Caco-2 (cell line): ENCODE data around the gene ITGA2B. TPM values are rescaled to one million over a fixed set of nuclear protein-coding genes. Genes with fewer than 3 reads are reported as not detected.

ENCODE experiments used
- BruUV-seq: library from RNA; stranded (reverse); fragments of 400-500 nt; replicated peaks from 2 replicates; lab custom pipeline; 2021; lab: Mats Ljungman, UMichigan
- CTCF ChIA-PET: fragments of 300-600 bp; sonication (Branson Sonifier 250); formaldehyde crosslinking; loops from one replicate; lab custom pipeline; 2022; ENCODE audit warnings: antibody characterized with exemption; lab: Charles Lee
- POLR2A ChIA-PET: fragments of 300-600 bp; sonication (Branson Sonifier 250); formaldehyde crosslinking; loops from one replicate; lab custom pipeline; 2022; ENCODE audit warnings: antibody characterized with exemption; lab: Charles Lee
- DNase-seq, 2 experiments: peaks; one replicate each; pipeline versions ENCODE4 v3.0.0 to v3.0.0-alpha.2; 2020 to 2022
- H3K27me3 ChIP-seq: replicated peaks from 2 replicates; pipeline ENCODE4 v1.6.0; 2011; ENCODE audit warnings: low read length; ENCODE audit not compliant: control insufficient read depth, insufficient read depth
- H3K36me3 ChIP-seq: 2 replicates; pipeline ENCODE4 v1.5.1; 2011; ENCODE audit warnings: low read length; ENCODE audit not compliant: control insufficient read depth, insufficient read depth
- H3K4me1 ChIP-seq: fragments of 250-450 bp; sonication (Bioruptor Pico); 2 replicates; pipeline ENCODE4 v1.5.1; 2020; ENCODE audit warnings: mild to moderate bottlenecking
- H3K4me3 ChIP-seq: 2 replicates; pipeline ENCODE4 v1.5.1; 2011; ENCODE audit warnings: low read depth, mild to moderate bottlenecking, control low read depth, low read length
- H3K9me3 ChIP-seq: fragments of 250-450 bp; sonication (Bioruptor Pico); 2 replicates; pipeline ENCODE4 v1.5.1; 2020; ENCODE audit warnings: mild to moderate bottlenecking, moderate library complexity
- H3K27ac Mint-ChIP-seq: one replicate; pipeline ENCODE4 v1.8.0; 2022; ENCODE audit warnings: mixed read lengths; ENCODE audit not compliant: unreplicated experiment
- H3K27me3 Mint-ChIP-seq: one replicate; pipeline ENCODE4 v1.8.0; 2022; ENCODE audit warnings: mixed read lengths; ENCODE audit not compliant: insufficient read depth, unreplicated experiment
- H3K36me3 Mint-ChIP-seq: one replicate; pipeline ENCODE4 v1.8.0; 2022; ENCODE audit warnings: mild to moderate bottlenecking, mixed read lengths; ENCODE audit not compliant: insufficient read depth, unreplicated experiment
- H3K4me1 Mint-ChIP-seq: one replicate; pipeline ENCODE4 v1.8.0; 2022; ENCODE audit warnings: low read depth, mixed read lengths; ENCODE audit not compliant: unreplicated experiment
- H3K4me3 Mint-ChIP-seq: one replicate; pipeline ENCODE4 v1.8.0; 2022; ENCODE audit warnings: mild to moderate bottlenecking, moderate library complexity, mixed read lengths; ENCODE audit not compliant: unreplicated experiment
- H3K9me3 Mint-ChIP-seq: one replicate; pipeline ENCODE4 v1.8.0; 2022; ENCODE audit warnings: mixed read lengths; ENCODE audit not compliant: unreplicated experiment
- CTCF ChIP-seq, 2 experiments: fragments of 200-600 bp in 1 of 2; IDR thresholded peaks; 1 replicate in 1 of 2; 2 replicates in 1 of 2; pipeline versions ENCODE4 v1.5.1 to v1.8.0; 2011 to 2022; ENCODE audit warnings: antibody characterized with exemption in 1 of 2, control low read depth in 1 of 2, inconsistent platforms in 1 of 2, low read depth in 1 of 2, low read length in 1 of 2, mild to moderate bottlenecking in 1 of 2, moderate library complexity in 1 of 2; ENCODE audit not compliant: insufficient read depth in 1 of 2, severe bottlenecking in 1 of 2, unreplicated experiment in 1 of 2
- intact Hi-C: fragments of 100-400 bp; cut with micrococcal nuclease; formaldehyde crosslinking; loops from one replicate; pipeline ENCODE4 v1.10.0; 2022; ENCODE audit not compliant: unreplicated experiment
- total RNA-seq: library from RNA; stranded (reverse); gene quantifications from 2 replicates; pipeline ENCODE4 v1.2.3, GENCODE V29; 2022

ITGA2B gene
- total RNA-seq, 1 experiment from 2014 or later = 6.9 TPM

DNA sequence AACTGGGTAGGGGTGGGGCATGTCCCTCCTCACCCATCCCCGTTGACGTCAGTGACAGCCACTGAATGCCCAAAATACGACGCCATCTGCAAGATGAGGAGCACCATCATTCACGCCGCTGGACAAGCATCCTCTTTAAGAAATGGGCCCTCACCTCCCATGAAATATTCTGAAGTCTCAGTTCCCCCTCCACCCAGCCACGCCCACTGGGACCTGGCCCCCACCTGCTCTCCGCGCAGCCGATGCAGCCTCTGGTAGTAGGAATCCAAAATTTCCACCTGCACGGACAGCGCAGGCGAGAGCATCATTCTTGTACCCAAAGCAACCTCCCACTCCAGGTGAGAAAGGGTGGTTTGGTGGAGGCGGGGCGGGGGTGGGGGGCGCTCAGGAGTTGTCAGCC lies 5.6 kb downstream of the ITGA2B start:
- no peaks in the 10 kb centered on the region for H3K4me1 Mint-ChIP-seq
- ChIA-PET CTCF (no interaction called here), POLR2A (no interaction called here)
- H3K4me1 ChIP-seq = no peaks in the 10 kb centered on the region
- H3K27me3 Mint-ChIP-seq = peaks cover 5% of the 10 kb centered on the region
- no TSS peak for BruUV-seq
- no peaks in the 10 kb centered on the region for H3K36me3 ChIP-seq
- H3K9me3 Mint-ChIP-seq = no peaks in the 10 kb centered on the region
- intact Hi-C loops = no loop called here
- no peak overlapping the region for H3K27ac Mint-ChIP-seq
- no peaks in the 10 kb centered on the region for H3K9me3 ChIP-seq
- TF ChIP-seq CTCF (IDR thresholded peaks at IDR 0.05; ENCODE audit: insufficient read depth in 1 of 2, low read depth in 1 of 2, low read length in 1 of 2, severe bottlenecking in 1 of 2, unreplicated experiment in 1 of 2) = no peak
- no peaks in the 10 kb centered on the region for H3K36me3 Mint-ChIP-seq
- DNase-seq = no peak
- H3K4me3 ChIP-seq = no peak overlapping the region
- no peaks in the 10 kb centered on the region for H3K27me3 ChIP-seq
- H3K4me3 Mint-ChIP-seq = no peak overlapping the region

DNA sequence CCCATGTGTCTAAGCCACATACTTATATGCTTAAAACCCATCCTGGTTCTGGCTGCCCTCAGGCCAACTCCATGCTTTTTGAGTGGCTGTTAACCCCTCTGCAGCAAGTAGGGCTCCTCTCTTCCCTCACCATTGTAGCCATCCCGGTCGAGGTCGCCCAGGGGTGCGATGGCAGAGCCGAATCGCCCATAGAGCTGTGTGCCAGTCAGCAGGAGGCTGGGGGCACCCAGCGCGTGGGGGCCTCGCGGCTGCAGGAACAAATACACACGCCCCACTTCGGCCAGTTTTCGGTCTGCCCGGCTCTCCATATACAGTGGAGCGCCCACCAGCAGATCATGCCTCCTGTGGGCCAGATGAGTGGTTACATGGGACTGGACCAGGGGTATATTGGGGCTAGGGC lies 6.1 kb downstream of the ITGA2B start:
- no peaks in the 10 kb centered on the region for H3K4me1 ChIP-seq
- no peaks in the 10 kb centered on the region for H3K36me3 ChIP-seq
- peaks cover 9% of the 10 kb centered on the region for H3K27me3 Mint-ChIP-seq
- H3K27me3 ChIP-seq = no peaks in the 10 kb centered on the region
- intact Hi-C loops = no loop called here
- no peaks in the 10 kb centered on the region for H3K4me1 Mint-ChIP-seq
- H3K9me3 ChIP-seq = no peaks in the 10 kb centered on the region
- H3K4me3 ChIP-seq = no peak overlapping the region
- no peaks in the 10 kb centered on the region for H3K9me3 Mint-ChIP-seq
- no peak for TF ChIP-seq CTCF (IDR thresholded peaks at IDR 0.05; ENCODE audit: insufficient read depth in 1 of 2, low read depth in 1 of 2, low read length in 1 of 2, severe bottlenecking in 1 of 2, unreplicated experiment in 1 of 2)
- POLR2A ChIA-PET = no interaction called here
- no peaks in the 10 kb centered on the region for H3K36me3 Mint-ChIP-seq
- DNase-seq = no peak
- CTCF ChIA-PET = no interaction called here
- no peak overlapping the region for H3K4me3 Mint-ChIP-seq
- H3K27ac Mint-ChIP-seq = no peak overlapping the region
- no TSS peak for BruUV-seq

- Mint-ChIP-seq H3K27me3 (peaks cover 10% of the 10 kb centered on the region), H3K36me3 (no peaks in the 10 kb centered on the region), H3K4me3 (no peak overlapping the region), H3K9me3 (no peaks in the 10 kb centered on the region), H3K4me1 (no peaks in the 10 kb centered on the region), H3K27ac (no peak overlapping the region)
- no TSS peak for BruUV-seq
- H3K9me3 ChIP-seq = no peaks in the 10 kb centered on the region
- POLR2A ChIA-PET = no interaction called here
- H3K36me3 ChIP-seq = no peaks in the 10 kb centered on the region
- intact Hi-C loops = no loop called here
- no peak for DNase-seq
- no peak overlapping the region for H3K4me3 ChIP-seq
- no peaks in the 10 kb centered on the region for H3K27me3 ChIP-seq
- CTCF ChIA-PET = no interaction called here
- TF ChIP-seq CTCF (IDR thresholded peaks at IDR 0.05; ENCODE audit: insufficient read depth in 1 of 2, low read depth in 1 of 2, low read length in 1 of 2, severe bottlenecking in 1 of 2, unreplicated experiment in 1 of 2) = no peak
- no peaks in the 10 kb centered on the region for H3K4me1 ChIP-seq
Measured at GRCh38 chr17:44382917-44383316, 6.5 kb downstream of the ITGA2B start.
